AG10803 (cell line): ENCODE measurements around the gene CCDC61.

Experiments used
- DNase-seq: peaks from one replicate; pipeline ENCODE4 v3.0.0; 2010; ENCODE audit warnings: low read depth
- H3K4me3 ChIP-seq: 2 replicates; pipeline ENCODE4 v1.5.1; 2011; ENCODE audit warnings: mild to moderate bottlenecking, low read length, control low read depth
- TF ChIP-seq, protein P1 (sequence below): conservative IDR thresholded peaks from 2 replicates; pipeline ENCODE4 v1.5.1; 2011; ENCODE audit warnings: mild to moderate bottlenecking, low read length, control low read depth, inconsistent platforms

Gene CCDC61

DNA sequence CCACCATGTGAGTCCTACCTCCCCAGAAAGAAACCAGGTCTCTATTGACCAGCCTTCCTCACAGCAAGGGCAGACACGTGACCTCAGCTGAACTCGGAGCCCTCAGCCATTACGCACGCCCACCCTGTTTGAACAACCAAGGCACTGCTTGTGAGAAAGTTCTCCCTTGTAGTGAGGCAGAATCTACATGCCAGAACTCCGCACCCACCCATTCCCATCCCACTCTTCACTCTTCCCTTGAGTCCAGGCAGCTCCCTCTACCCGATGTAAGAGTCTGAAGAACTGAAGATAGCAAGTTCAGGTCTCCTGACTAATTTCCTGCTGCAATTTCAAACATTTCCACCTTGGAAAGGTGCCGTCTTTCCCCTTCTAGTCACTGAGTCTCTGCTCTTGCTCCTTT, 28.0 kb upstream of the CCDC61 start:
- no peak overlapping the region for H3K4me3 ChIP-seq
- no peak for DNase-seq
- TF ChIP-seq, protein P1, sequence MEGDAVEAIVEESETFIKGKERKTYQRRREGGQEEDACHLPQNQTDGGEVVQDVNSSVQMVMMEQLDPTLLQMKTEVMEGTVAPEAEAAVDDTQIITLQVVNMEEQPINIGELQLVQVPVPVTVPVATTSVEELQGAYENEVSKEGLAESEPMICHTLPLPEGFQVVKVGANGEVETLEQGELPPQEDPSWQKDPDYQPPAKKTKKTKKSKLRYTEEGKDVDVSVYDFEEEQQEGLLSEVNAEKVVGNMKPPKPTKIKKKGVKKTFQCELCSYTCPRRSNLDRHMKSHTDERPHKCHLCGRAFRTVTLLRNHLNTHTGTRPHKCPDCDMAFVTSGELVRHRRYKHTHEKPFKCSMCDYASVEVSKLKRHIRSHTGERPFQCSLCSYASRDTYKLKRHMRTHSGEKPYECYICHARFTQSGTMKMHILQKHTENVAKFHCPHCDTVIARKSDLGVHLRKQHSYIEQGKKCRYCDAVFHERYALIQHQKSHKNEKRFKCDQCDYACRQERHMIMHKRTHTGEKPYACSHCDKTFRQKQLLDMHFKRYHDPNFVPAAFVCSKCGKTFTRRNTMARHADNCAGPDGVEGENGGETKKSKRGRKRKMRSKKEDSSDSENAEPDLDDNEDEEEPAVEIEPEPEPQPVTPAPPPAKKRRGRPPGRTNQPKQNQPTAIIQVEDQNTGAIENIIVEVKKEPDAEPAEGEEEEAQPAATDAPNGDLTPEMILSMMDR, result no peak

DNA sequence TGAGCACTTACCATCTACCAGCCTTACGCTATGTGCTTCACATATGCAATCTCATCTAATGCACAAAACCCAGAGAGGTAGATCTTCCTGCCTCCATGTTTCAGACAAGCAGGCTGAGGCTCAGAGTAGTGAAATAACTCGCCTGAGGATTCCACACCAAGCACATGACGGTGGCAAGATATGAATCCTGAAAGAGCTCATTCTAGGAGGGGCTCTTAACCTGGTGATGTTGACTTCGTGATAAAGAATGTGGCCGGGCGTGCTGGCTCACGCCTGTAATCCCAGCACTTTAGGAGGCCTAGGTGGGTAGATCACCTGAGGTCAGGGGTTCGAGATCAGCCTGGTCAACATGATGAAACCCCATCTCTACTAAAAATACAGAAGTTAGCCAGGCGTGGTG, 26.6 kb upstream of the CCDC61 start:
- H3K4me3 ChIP-seq, result no peak overlapping the region
- no peak for DNase-seq
- TF ChIP-seq, protein P1, result no peak

DNA sequence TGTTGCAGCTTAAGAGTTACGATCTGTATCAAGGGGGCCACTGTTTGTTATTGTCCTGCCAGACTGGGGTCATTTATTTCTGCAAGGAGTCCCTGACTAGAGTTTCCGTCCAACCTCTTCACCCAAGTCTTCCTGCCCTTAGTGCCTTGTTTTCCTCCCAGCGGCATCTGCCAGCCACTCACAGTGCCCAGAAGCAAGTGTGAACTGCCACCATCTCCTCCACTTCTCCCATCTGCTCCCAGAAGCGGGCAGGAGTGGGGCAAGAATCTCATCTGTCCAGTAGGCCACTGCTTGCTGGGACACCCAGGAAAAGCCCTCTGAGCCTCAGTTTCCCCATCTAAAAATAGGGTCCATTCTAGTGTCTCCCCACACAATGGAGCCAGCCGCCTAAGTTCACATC, 25.6 kb upstream of the CCDC61 start:
- DNase-seq, result no peak
- H3K4me3 ChIP-seq, result no peak overlapping the region

DNA sequence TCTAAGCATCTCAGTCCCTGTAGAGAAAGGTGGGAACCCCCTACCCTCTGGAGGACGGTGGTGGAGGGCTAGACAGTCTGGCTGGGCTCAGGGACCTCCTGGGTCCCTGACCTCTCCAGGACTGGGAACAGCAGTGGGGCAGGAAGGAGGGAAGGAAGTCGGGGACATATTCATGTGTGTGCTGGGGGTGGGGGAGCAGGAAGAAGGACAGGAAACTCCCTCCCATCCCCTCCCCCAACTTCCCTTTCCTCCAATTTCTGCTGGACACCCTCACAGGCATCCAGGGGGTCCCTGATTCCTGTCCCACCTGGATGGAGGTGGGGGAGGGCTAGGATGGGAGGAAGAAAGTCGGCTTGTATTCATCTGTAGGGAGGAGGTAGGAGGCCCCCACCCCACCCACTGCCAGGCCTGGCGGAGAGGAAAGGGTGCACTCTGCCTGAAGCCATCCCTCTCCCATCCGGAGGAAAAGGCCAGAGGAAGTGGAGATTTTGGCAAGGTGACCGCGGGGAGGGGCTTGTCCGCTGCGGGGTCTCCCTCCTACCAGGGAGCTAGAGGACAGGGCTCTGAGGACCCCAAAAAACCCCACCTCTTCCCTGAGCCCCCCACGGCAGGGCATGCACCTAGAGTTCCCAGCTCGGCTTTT, 23.9 kb upstream of the CCDC61 start:
- H3K4me3 ChIP-seq, result no peak overlapping the region
- TF ChIP-seq, protein P1, result no peak
- no peak for DNase-seq

More for the DNA sequence above, 25.6 kb upstream of the CCDC61 start:
- TF ChIP-seq, protein P1, result no peak

DNA sequence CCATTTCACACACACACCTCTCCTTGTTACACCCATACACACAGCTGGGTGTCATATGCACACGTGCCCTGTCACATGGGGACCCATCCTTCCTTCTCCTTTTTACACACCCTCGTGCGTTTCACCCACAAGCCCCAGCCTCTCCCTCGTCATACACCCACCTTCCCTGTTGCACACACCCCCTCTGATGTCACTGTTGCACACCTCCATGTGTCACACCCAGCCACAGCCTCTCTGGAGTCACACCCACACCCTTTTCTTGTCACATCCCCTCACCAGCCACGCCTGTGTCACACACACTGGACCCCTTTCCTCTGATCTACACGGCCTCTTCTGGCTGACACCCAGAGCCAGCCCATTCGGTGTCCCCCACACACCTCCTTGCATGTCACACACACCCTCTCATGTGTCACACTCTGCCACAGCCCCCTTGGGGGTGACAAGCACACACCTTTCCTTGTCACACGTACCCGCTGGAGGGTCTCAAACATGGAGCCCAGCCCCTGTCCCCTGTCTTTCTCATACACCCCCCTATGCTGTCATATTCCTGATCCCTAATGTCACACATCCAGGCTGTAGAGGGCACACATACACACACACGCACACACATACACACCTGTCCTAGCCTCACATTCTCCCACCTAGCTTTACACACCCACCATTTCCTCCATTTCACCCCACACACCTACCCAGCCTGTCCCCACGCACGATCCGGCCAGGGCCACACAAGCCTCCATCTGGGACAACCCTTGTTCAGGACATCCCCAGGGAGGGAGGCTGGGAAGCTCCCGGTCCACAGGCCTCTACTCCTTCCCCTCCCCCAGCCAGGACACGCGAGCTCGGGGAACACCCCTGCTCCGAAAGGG, 23.0 kb upstream of the CCDC61 start:
- DNase-seq, result no peak

DNA sequence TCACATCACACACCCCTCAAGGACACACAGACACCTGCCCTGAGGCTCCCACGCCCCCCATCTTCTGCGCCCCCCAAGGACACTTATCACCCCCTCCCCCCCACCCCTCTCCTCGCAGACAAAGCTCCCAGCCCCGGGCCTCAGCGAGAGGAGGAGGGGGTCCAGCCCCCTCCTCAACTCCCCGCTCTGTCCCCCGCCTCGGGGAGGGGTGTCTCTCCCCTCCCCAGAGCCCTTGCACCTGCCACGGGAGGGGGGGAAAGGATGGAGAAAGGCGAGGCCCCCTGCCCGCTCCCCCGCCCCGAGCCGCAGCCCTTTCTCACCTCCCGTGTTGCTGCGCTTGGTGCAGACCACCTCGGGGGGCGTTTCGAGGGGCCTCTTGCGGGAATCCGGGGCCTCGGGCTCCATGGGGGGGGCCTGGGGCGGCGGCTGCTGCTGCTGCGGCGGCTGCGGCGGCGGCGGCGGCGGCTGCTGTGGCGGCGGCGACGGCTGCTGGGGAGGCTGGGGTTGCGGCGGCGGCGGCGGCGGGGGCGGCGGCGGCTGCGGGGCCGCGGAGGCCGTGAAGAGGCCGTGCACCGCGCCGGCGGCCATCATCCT, 22.2 kb upstream of the CCDC61 start:
- no peak for DNase-seq
- TF ChIP-seq, protein P1, result no peak
- no peak overlapping the region for H3K4me3 ChIP-seq

More for the DNA sequence above, 23.0 kb upstream of the CCDC61 start:
- no peak overlapping the region for H3K4me3 ChIP-seq
- TF ChIP-seq, protein P1, result no peak
